Vagina (tissue), 2 donors: ENCODE measurements around the gene BBLN.

ENCODE experiments used
- POLR2A ChIP-seq, 2 donors: fragments of 450-650 bp; IDR thresholded peaks; one replicate each; pipeline ENCODE4 v1.6.1; 2017; ENCODE audit warnings: antibody characterized with exemption in 2 of 2, mild to moderate bottlenecking in 2 of 2, moderate library complexity in 2 of 2
- TF ChIP-seq, protein P1 (sequence below), 3 experiments: fragments of 450-650 bp in 2 of 3; fragments of 200-600 bp in 1 of 3; sonication (generic) in 1 of 3; IDR thresholded peaks; one replicate each; pipeline ENCODE4 v1.5.1; 2017 to 2019; ENCODE audit warnings: antibody characterized with exemption in 3 of 3, mild to moderate bottlenecking in 2 of 3, moderate library complexity in 2 of 3

GRCh38 chr9:128174062-128174461 lies 14.0 kb downstream of the BBLN start:
- no peak for TF ChIP-seq POLR2A (IDR thresholded peaks at IDR 0.05)
- TF ChIP-seq, protein P1, sequence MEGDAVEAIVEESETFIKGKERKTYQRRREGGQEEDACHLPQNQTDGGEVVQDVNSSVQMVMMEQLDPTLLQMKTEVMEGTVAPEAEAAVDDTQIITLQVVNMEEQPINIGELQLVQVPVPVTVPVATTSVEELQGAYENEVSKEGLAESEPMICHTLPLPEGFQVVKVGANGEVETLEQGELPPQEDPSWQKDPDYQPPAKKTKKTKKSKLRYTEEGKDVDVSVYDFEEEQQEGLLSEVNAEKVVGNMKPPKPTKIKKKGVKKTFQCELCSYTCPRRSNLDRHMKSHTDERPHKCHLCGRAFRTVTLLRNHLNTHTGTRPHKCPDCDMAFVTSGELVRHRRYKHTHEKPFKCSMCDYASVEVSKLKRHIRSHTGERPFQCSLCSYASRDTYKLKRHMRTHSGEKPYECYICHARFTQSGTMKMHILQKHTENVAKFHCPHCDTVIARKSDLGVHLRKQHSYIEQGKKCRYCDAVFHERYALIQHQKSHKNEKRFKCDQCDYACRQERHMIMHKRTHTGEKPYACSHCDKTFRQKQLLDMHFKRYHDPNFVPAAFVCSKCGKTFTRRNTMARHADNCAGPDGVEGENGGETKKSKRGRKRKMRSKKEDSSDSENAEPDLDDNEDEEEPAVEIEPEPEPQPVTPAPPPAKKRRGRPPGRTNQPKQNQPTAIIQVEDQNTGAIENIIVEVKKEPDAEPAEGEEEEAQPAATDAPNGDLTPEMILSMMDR (IDR thresholded peaks at IDR 0.05): no peak
